ENCODE measurements around the gene LIMK1.

DNA sequence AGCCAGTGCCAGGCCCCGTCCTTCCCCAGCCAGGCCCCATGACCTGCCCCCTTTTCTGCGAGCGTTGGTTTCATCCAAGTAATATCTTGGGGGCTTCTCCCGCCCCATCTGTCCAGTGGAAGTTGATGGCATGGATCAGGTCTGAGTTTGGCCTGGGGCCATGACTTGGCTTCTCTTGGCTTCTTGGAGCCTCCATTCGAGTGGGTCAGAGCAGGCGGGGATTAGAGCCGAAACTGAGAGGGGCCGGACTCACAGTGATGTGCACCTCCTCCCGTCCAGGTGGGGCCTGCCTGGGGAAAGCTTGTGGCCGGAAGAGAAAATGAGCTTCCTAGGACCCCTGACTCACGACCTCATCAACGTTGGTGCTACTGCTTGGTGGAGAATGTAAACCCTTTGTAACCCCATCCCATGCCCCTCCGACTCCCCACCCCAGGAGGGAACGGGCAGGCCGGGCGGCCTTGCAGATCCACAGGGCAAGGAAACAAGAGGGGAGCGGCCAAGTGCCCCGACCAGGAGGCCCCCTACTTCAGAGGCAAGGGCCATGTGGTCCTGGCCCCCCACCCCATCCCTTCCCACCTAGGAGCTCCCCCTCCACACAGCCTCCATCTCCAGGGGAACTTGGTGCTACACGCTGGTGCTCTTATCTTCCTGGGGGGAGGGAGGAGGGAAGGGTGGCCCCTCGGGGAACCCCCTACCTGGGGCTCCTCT is 15.1 kb upstream of the LIMK1 start:
- TF ChIP-seq POLR2AphosphoS5 (IDR thresholded peaks at IDR 0.05; ENCODE audit: low read depth) (no peak), ETS1 (IDR thresholded peaks at IDR 0.05) (no peak), EZH2phosphoT487 (IDR thresholded peaks at IDR 0.05; ENCODE audit: unreplicated experiment) (no peak), EZH2 (IDR thresholded peaks at IDR 0.05; ENCODE audit: low read depth, unreplicated experiment) (no peak), ZNF114 (CRISPR knock-in tag; IDR thresholded peaks at IDR 0.05) (no peak), JUNB (IDR thresholded peaks at IDR 0.05; ENCODE audit: unreplicated experiment) (no peak), CREB1 (CRISPR knock-in tag; IDR thresholded peaks at IDR 0.05; ENCODE audit: low read depth) (no peak), NANOG (IDR thresholded peaks at IDR 0.05; ENCODE audit: borderline replicate concordance) (no peak)
- TF ChIP-seq, protein P1, sequence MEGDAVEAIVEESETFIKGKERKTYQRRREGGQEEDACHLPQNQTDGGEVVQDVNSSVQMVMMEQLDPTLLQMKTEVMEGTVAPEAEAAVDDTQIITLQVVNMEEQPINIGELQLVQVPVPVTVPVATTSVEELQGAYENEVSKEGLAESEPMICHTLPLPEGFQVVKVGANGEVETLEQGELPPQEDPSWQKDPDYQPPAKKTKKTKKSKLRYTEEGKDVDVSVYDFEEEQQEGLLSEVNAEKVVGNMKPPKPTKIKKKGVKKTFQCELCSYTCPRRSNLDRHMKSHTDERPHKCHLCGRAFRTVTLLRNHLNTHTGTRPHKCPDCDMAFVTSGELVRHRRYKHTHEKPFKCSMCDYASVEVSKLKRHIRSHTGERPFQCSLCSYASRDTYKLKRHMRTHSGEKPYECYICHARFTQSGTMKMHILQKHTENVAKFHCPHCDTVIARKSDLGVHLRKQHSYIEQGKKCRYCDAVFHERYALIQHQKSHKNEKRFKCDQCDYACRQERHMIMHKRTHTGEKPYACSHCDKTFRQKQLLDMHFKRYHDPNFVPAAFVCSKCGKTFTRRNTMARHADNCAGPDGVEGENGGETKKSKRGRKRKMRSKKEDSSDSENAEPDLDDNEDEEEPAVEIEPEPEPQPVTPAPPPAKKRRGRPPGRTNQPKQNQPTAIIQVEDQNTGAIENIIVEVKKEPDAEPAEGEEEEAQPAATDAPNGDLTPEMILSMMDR (conservative IDR thresholded peaks at IDR 0.05; ENCODE audit: low read depth in 2 of 2): no peak
- TF ChIP-seq, protein P2, sequence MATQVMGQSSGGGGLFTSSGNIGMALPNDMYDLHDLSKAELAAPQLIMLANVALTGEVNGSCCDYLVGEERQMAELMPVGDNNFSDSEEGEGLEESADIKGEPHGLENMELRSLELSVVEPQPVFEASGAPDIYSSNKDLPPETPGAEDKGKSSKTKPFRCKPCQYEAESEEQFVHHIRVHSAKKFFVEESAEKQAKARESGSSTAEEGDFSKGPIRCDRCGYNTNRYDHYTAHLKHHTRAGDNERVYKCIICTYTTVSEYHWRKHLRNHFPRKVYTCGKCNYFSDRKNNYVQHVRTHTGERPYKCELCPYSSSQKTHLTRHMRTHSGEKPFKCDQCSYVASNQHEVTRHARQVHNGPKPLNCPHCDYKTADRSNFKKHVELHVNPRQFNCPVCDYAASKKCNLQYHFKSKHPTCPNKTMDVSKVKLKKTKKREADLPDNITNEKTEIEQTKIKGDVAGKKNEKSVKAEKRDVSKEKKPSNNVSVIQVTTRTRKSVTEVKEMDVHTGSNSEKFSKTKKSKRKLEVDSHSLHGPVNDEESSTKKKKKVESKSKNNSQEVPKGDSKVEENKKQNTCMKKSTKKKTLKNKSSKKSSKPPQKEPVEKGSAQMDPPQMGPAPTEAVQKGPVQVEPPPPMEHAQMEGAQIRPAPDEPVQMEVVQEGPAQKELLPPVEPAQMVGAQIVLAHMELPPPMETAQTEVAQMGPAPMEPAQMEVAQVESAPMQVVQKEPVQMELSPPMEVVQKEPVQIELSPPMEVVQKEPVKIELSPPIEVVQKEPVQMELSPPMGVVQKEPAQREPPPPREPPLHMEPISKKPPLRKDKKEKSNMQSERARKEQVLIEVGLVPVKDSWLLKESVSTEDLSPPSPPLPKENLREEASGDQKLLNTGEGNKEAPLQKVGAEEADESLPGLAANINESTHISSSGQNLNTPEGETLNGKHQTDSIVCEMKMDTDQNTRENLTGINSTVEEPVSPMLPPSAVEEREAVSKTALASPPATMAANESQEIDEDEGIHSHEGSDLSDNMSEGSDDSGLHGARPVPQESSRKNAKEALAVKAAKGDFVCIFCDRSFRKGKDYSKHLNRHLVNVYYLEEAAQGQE (IDR thresholded peaks at IDR 0.05; ENCODE audit: unreplicated experiment): no peak
